GM23338 (cell line): ENCODE measurements around the gene CFAP126. TPM values are rescaled to one million over a fixed set of nuclear protein-coding genes. Genes with fewer than 3 reads are reported as not detected.

Experiments
- ATAC-seq: fragments of 200-7000 bp; cut with Tn5 transposase; 3 replicates; pipeline ENCODE4 v1.9.1; 2020
- DNase-seq: peaks from one replicate; pipeline ENCODE4 v3.0.0-alpha.2; 2015; ENCODE audit warnings: low spot score
- H2AFZ ChIP-seq: fragments of 200-600 bp; sonication (generic); 2 replicates; pipeline ENCODE4 v1.8.0; 2016; ENCODE audit warnings: antibody characterized with exemption, mild to moderate bottlenecking, moderate library complexity
- H3F3A ChIP-seq: fragments of 200-600 bp; sonication (generic); replicated peaks from 2 replicates; pipeline ENCODE4 v1.8.0; 2017; ENCODE audit warnings: antibody characterized with exemption, mixed run types, low read depth
- H3K27ac ChIP-seq: fragments of 200-600 bp; sonication (generic); 2 replicates; pipeline ENCODE4 v1.6.1; 2016; ENCODE audit warnings: low read depth
- H3K27me3 ChIP-seq: fragments of 200-600 bp; sonication (generic); 2 replicates; pipeline ENCODE4 v1.8.0; 2016; ENCODE audit warnings: mild to moderate bottlenecking, mixed run types, moderate library complexity; ENCODE audit not compliant: insufficient read depth
- H3K36me3 ChIP-seq: fragments of 200-600 bp; sonication (generic); 2 replicates; pipeline ENCODE4 v1.8.0; 2016; ENCODE audit warnings: mild to moderate bottlenecking; ENCODE audit not compliant: insufficient read depth
- H3K4me1 ChIP-seq: fragments of 200-600 bp; sonication (generic); 2 replicates; pipeline ENCODE4 v1.8.0; 2016; ENCODE audit warnings: mild to moderate bottlenecking, moderate library complexity; ENCODE audit not compliant: insufficient read depth
- H3K4me2 ChIP-seq: fragments of 200-600 bp; sonication (generic); 2 replicates; pipeline ENCODE4 v1.7.1; 2017; ENCODE audit warnings: mixed run types
- H3K4me3 ChIP-seq: fragments of 200-600 bp; sonication (generic); 2 replicates; pipeline ENCODE4 v1.6.1; 2016; ENCODE audit warnings: mixed run types
- H3K79me2 ChIP-seq: fragments of 200-600 bp; sonication (generic); replicated peaks from 2 replicates; pipeline ENCODE4 v1.8.0; 2017; ENCODE audit warnings: mild to moderate bottlenecking; ENCODE audit not compliant: insufficient read depth
- H3K9me2 ChIP-seq: fragments of 200-600 bp; sonication (generic); 2 replicates; pipeline ENCODE4 v1.8.0; 2017; ENCODE audit not compliant: insufficient read depth
- H4K20me1 ChIP-seq: fragments of 200-600 bp; sonication (generic); replicated peaks from 2 replicates; pipeline ENCODE4 v1.8.0; 2017; ENCODE audit warnings: mild to moderate bottlenecking; ENCODE audit not compliant: insufficient read depth
- H3K27ac Mint-ChIP-seq: 2 replicates; pipeline ENCODE4 v1.8.0; 2020; ENCODE audit warnings: inconsistent platforms, mild to moderate bottlenecking, moderate library complexity, mixed read lengths
- H3K27me3 Mint-ChIP-seq: 3 replicates; pipeline ENCODE4 v1.8.0; 2022; ENCODE audit warnings: low read depth, mild to moderate bottlenecking, moderate library complexity, mixed read lengths, inconsistent platforms; ENCODE audit not compliant: insufficient read depth, poor library complexity
- H3K36me3 Mint-ChIP-seq: 3 replicates; pipeline ENCODE4 v1.8.0; 2021; ENCODE audit warnings: low read depth, mild to moderate bottlenecking, inconsistent platforms, moderate library complexity, mixed read lengths
- H3K4me1 Mint-ChIP-seq: 3 replicates; pipeline ENCODE4 v1.8.0; 2020; ENCODE audit warnings: mild to moderate bottlenecking, inconsistent platforms, mixed read lengths
- H3K4me3 Mint-ChIP-seq: 3 replicates; pipeline ENCODE4 v1.8.0; 2021; ENCODE audit warnings: moderate library complexity, mild to moderate bottlenecking, inconsistent platforms, mixed read lengths
- H3K9me3 Mint-ChIP-seq: 3 replicates; pipeline ENCODE4 v1.8.0; 2020; ENCODE audit warnings: moderate library complexity, mild to moderate bottlenecking, inconsistent platforms, mixed read lengths
- CTCF ChIP-seq, 2 experiments: fragments of 200-600 bp in 1 of 2; sonication (generic) in 1 of 2; conservative IDR thresholded peaks; 2 replicates each; pipeline versions ENCODE4 v1.5.1 to v1.6.1; 2016 to 2017; ENCODE audit warnings: antibody characterized with exemption in 2 of 2, low read depth in 2 of 2, mild to moderate bottlenecking in 2 of 2, moderate library complexity in 1 of 2
- EZH2phosphoT487 ChIP-seq: fragments of 200-600 bp; sonication (generic); IDR thresholded peaks from one replicate; pipeline ENCODE4 v1.8.1; 2018; ENCODE audit warnings: antibody characterized with exemption; ENCODE audit not compliant: unreplicated experiment
- JUNB ChIP-seq: IDR thresholded peaks from one replicate; pipeline ENCODE4 v1.6.1; 2016; ENCODE audit warnings: antibody characterized with exemption; ENCODE audit not compliant: unreplicated experiment
- POLR2AphosphoS5 ChIP-seq: IDR thresholded peaks from 2 replicates; pipeline ENCODE4 v1.6.1; 2016; ENCODE audit warnings: antibody characterized with exemption, low read depth
- ZNF331 ChIP-seq: fragments of 250-450 bp; sonication (Bioruptor Pico); IDR thresholded peaks from 2 replicates; pipeline ENCODE4 v1.5.0; 2020; ENCODE audit warnings: low read depth, mild to moderate bottlenecking, moderate library complexity
- ZNF462 ChIP-seq: fragments of 250-450 bp; sonication (Bioruptor Pico); IDR thresholded peaks from 2 replicates; pipeline ENCODE4 v1.5.0; 2020; ENCODE audit warnings: mild to moderate bottlenecking, moderate library complexity
- polyA plus RNA-seq: library from polyadenylated mRNA; unstranded; fragments of >200 nt; fragmentation: Nextera tagmentation; extraction: Ambion mirVana; gene quantifications from 2 replicates; pipeline ENCODE4 v1.2.1, GENCODE V29; 2016
- total RNA-seq: library from RNA; depleted of rRNA; stranded (reverse); fragments of >200 nt; shearing (Covaris generic); gene quantifications from 2 replicates; pipeline ENCODE4 v1.2.3, GENCODE V29; 2014
- TF ChIP-seq, protein P1 (sequence below): IDR thresholded peaks from 2 replicates; pipeline ENCODE4 v1.6.1; 2016; ENCODE audit warnings: antibody characterized with exemption

CFAP126 gene
- total and polyA plus RNA-seq, 2 experiments from 2014 or later, result not detected

DNA sequence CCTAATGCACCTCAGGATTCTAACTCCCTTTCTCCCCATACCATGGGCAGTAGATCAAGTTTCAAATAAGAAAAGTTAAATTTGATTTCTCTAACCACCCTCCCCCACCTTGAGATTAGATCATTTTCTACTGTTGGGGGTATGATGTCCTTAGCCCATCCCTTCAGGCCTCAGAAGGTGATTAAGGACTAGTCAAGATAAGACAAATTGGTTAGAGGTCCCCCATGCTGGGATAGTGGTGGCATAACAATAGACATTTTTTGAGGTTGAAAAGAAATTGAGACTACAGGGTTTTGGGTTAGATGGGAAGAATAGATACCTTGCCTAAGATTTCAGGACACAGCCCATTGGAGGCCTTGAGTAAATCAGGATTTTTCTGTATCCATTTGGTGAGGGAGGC, 2.5 kb downstream of the CFAP126 start (continued):
- no peak for TF ChIP-seq ZNF462 (CRISPR knock-in tag)
- no peak for TF ChIP-seq POLR2AphosphoS5

GRCh38 chr1:161364332-161364731, 3.3 kb downstream of the CFAP126 start:
- TF ChIP-seq EZH2phosphoT487 (no peak), ZNF331 (CRISPR knock-in tag) (no peak), CTCF (conservative IDR thresholded peaks at IDR 0.05; ENCODE audit: low read depth in 2 of 2) (no peak), JUNB (no peak)
- TF ChIP-seq, protein P1, sequence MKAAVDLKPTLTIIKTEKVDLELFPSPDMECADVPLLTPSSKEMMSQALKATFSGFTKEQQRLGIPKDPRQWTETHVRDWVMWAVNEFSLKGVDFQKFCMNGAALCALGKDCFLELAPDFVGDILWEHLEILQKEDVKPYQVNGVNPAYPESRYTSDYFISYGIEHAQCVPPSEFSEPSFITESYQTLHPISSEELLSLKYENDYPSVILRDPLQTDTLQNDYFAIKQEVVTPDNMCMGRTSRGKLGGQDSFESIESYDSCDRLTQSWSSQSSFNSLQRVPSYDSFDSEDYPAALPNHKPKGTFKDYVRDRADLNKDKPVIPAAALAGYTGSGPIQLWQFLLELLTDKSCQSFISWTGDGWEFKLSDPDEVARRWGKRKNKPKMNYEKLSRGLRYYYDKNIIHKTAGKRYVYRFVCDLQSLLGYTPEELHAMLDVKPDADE, result no peak
- Histone ChIP-seq H3K9me2 (no peaks in the 10 kb centered on the region), H3K27ac (no peak overlapping the region), H3F3A (no peaks in the 10 kb centered on the region), H3K4me1 (no peaks in the 10 kb centered on the region), H3K4me3 (no peak overlapping the region), H2AFZ (no peak overlapping the region), H4K20me1 (no peaks in the 10 kb centered on the region), H3K36me3 (no peaks in the 10 kb centered on the region; the same call in 1 of the 2 replicates), H3K27me3 (no peaks in the 10 kb centered on the region), H3K79me2 (no peaks in the 10 kb centered on the region), H3K4me2 (no peak overlapping the region)
- H3K4me1 Mint-ChIP-seq, result peaks cover 10% of the 10 kb centered on the region
- no peak for ATAC-seq
- H3K36me3 Mint-ChIP-seq, result peaks cover 12% of the 10 kb centered on the region
- no peak overlapping the region for H3K27ac Mint-ChIP-seq
- no peaks in the 10 kb centered on the region for H3K9me3 Mint-ChIP-seq
- no peak overlapping the region for H3K4me3 Mint-ChIP-seq
- DNase-seq, result no peak
- H3K27me3 Mint-ChIP-seq, result peaks cover 2% of the 10 kb centered on the region
